Amygdala (tissue), 56 donors: ENCODE results near the gene RPS19.

Source experiments
- DNase-seq, 56 donors: peaks; one replicate each; lab custom pipeline; 2025; lab: John Stamatoyannopoulos, UW

RPS19 gene

DNA sequence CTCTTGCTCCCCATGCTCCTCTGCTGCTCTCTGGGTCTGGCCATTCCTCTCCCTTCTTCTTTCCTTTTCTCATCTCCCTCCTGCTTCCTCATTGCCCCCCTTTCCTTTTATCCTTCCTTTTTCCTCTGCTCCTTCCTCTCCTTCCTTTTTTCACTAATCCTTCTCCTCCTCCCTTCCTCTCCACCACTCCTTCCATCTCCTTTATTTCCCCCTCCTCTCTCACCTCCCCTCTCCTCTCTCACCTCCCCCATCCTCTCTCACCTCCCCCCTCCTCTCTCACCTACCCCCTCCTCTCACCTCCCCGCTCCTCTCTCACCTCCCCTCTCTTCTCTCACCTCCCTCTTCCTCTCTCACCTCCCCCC is 36.5 kb downstream of the RPS19 start:
- DNase-seq: no peak

DNA sequence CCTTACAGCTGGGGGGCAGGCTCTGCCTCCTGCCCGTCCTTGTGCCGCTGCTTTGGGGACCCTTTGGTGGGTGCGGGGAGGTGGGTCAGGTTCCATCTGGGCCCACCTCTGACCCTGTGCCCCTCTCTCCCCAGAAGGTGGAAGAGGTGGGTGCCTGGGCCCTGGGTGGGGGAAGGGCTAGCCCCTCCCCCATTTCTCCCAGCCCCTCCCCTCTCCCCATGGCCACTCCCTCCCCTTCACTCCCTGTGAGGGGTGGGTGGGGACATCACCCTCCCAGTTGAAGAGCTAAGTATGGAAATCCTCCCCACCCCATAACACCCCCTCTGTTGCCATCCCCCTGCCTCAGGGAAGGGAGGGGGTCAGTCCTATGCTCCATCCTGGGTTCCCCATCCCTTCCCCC is 37.1 kb downstream of the RPS19 start:
- no peak for DNase-seq

- no peak for DNase-seq
Observed at GRCh38 chr19:41897820-41898219, 37.8 kb downstream of the RPS19 start.

- DNase-seq: no peak
Observed at GRCh38 chr19:41898235-41898634, 38.2 kb downstream of the RPS19 start.

GRCh38 chr19:41901707-41902360 is 41.8 kb downstream of the RPS19 start:
- no peak for DNase-seq

DNA sequence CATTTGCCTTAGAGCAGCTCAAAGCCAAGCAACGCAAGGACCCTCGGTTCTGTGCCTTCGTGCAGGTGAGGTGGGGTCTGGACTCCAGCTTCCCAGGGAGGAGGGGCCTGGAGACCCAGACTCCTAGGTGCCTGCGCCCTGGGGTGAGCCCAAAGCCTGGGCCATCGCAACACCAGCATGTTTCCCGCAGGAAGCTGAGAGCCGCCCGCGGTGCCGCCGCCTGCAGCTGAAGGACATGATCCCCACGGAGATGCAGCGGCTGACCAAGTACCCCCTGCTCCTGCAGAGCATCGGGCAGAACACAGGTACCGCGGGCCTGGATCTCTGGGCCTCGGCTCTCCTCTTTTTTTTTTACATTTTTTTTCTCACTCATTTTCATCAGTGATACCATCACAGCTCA is 42.5 kb downstream of the RPS19 start:
- DNase-seq: no peak

DNA sequence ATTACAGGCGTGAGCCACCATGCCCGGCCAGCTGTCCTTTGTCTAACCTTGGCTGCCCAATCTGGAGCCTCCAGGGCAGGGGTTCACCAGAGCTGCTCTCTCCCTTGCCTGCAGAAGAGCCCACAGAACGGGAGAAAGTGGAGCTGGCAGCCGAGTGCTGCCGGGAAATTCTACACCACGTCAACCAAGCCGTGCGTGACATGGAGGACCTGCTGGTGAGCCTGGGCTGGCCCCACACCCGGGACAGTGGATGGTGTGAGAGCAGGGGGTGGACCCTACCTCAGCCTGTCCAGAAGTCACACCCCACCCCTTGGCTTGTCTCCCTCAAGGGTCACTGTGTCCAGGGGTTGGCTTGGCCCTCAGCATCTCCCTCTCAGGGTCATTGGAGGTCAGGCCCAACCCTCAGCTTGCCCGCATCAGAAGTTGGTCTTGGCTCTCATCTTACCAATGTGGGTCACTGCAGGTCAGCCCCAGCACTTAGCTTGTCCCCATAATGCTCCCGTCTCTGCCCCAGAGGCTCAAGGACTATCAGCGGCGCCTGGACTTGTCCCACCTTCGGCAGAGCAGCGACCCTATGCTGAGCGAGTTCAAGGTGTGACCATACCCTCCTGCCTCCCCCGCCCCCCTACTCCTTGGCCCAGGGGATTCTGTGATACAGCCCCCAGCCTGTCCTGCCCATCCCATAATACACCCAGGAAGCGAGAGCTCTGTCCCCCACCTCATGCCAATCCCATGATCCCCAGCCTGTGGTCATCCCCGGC is 43.3 kb downstream of the RPS19 start:
- DNase-seq: no peak

DNA sequence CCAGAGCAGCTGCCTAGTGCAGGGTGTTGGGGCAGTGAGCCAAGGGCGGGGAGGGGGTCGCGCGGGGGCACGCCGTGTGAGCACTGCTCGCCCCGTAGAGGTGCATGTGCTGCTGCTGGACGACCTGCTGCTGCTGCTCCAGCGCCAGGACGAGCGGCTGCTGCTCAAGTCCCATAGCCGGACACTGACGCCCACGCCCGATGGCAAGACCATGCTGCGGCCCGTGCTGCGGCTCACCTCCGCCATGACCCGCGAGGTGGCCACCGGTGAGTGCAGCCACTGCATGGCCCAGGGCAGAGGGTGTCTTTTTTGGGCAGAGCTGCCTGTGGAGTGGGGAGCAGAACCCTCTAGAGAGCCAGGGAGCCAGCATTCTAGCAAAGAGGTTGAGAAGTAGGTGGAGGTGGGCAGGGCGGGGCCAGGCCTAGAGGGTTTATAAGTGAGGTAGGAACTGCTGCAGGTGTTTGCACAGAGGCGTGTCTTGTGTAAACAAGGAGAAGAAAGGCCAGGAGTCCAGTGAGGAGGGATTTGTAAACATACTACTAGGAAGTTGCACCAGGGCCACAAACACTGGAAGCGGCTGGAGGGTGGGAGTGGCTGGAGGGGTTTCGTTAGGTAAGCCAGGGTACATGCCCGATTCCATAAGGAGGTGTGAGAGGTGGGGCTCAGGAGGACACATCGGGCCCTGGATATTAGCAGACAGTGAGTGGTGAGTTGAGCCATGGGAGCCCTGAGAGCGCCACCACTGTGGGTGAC is 44.2 kb downstream of the RPS19 start:
- no peak for DNase-seq

DNA sequence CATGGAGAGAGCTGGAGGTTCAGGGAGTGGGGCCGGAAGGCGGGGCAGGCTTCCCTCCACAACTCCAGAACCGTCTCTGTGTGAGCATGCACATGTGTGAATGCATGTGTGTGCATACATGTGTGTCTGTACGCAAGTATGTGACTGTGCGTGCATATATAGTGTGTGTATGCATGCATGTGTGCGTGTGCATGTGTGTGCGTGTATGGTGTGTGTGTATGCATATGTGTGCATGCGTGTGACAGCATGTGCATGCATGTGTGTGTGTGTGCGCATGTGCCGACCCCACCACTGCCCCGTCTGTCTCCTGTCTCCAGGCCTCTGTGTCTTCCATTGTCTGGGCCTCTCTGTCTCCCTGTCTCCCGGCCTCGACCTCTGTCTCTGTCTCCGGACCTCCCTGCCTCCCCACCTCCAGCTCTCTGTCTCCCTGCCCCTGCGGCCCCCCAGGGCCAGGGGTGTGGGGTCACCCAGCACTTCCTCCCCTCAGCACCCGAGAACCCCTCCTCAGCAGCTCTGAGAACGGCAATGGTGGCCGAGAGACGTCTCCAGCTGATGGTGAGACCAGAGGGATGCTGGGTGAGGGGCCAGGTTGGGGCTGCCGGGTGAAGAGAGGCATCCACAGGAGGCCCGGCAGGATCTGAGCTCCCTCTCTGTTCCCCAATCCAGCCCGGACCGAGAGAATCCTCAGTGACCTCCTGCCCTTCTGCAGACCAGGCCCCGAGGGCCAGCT is 45.4 kb downstream of the RPS19 start:
- DNase-seq: no peak

DNA sequence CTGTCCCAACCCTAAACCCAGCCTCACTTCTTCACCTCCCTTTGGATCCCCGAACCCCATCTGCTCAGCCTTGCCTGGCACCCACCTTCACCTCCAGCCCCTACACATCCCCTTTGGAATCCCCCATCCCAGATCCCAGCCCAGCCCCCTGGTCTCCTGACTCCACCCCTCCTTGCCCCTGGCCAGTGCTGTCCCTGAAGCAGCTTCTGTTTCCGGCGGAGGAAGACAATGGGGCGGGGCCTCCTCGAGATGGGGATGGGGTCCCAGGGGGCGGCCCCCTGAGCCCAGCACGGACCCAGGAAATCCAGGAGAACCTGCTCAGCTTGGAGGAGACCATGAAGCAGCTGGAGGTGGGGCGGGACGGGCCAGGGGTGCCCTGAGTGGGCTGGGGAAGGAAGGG is 46.2 kb downstream of the RPS19 start:
- no peak for DNase-seq

GRCh38 chr19:41906916-41907680 is 47.0 kb downstream of the RPS19 start:
- no peak for DNase-seq

- DNase-seq: no peak
Observed at GRCh38 chr19:41907994-41908615, 48.0 kb downstream of the RPS19 start.

DNA sequence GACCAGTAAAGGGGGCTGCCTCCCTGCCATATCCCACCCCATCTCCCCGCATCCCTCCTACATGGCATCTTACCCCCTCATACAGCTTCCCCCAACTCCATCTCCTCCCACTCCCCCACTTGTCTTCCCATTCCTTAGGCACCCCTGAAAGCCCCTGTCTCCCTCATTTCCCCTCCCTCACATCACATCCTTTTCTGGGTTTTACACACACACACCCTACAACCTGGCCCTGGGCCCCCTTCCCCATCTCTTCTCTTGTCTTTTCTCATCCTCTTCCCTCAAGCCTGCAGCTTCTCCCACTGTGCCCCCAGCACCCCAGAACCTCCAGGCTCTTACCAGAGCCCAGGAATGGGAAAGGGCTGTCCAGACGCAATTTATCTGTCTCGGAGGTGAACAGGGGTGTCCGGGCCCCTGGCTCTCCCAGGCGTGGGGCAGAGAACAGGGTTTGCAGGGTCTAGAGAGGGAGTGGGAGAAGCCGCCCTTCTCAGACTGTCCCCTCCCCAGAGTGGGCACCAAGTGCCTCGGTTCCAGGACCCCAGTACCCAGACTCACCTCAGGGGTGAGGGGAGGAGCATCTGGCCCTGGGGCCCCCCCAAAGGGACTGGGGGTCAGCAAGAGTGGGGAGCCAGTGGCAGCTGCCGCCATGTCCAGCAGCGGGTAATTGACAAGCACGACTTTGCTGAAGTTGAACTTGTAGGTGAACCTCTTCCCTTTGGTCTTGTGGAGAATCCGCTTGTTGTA is 48.8 kb downstream of the RPS19 start:
- no peak for DNase-seq

DNA sequence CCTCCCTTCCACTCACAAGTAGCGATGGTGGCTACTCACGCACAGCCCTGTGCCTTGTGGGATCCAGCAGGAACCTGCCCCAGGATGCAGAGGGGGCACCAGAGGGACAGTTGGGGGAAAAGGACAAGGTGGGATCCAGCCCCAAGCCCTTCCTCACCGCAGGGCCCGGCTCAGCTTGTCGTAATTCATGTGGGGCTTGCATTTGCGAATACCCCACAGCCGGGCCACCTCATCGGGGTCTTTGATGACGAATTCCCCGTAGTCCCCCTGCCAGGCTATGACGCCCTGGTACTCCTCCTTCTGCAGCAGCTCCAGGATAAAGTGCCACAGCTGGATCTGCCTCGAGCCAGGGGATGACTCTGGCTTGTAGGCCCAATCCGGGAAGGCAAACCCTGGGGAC is 49.7 kb downstream of the RPS19 start:
- no peak for DNase-seq

GRCh38 chr19:41910240-41910991 is 50.4 kb downstream of the RPS19 start:
- DNase-seq: no peak

GRCh38 chr19:41910992-41911888 is 51.2 kb downstream of the RPS19 start:
- no peak for DNase-seq
